ENCODE measurements around the gene SYNE4. TPM values are rescaled to one million over a fixed set of nuclear protein-coding genes. Genes with fewer than 3 reads are reported as not detected.

The SYNE4 gene
- total RNA-seq, 2 donors from 2014 or later, result 17.1 to 19.3 TPM

GRCh38 chr19:36032251-36033104, 23.9 kb upstream of the SYNE4 start, which contains the start of gene CLIP3:
Gene CLIP3, minus strand, starts transcription at chr19:36032873. Its CDS starts 516 bp downstream, at chr19:36032357.
- H3K9me3 Mint-ChIP-seq, result no peaks in the 10 kb centered on the region
- DNase-seq, result peak; percentile 88
- 6 to 9% methylated on average over 16 to 49 of the region's 51 CpGs for WGBS, 2 experiments (ENCODE audit: insufficient coverage in 1 of 2, insufficient read length in 1 of 2)
- Histone ChIP-seq H3K4me3 (ENCODE audit: low read length) (peak within 1 kb of the TSS; percentile 80), H3K27ac (ENCODE audit: low read depth, low read length) (no peak within 1 kb of the TSS), H3K27me3 (ENCODE audit: control insufficient read depth, insufficient read depth, low read length, poor library complexity, severe bottlenecking) (no peaks in the 10 kb centered on the region), H3K4me1 (ENCODE audit: control insufficient read depth, insufficient read depth, low read length) (no peaks in the 10 kb centered on the region), H3K36me3 (ENCODE audit: control insufficient read depth, insufficient read depth, low read length) (no peaks in the 10 kb centered on the region), H3K9me3 (ENCODE audit: control insufficient read depth, low read length) (no peaks in the 10 kb centered on the region), H3K9ac (ENCODE audit: extremely low read depth, low read length, poor library complexity, severe bottlenecking) (peak within 1 kb of the TSS; percentile 25)
- TF ChIP-seq CTCF (conservative IDR thresholded peaks at IDR 0.05), result peak; percentile 31
- peak within 1 kb of the TSS; percentile 70 for H3K4me3 Mint-ChIP-seq
- no peaks in the 10 kb centered on the region for H3K27me3 Mint-ChIP-seq (ENCODE audit: insufficient read depth)
- no peak within 1 kb of the TSS for H3K27ac Mint-ChIP-seq
- no peaks in the 10 kb centered on the region for H3K4me1 Mint-ChIP-seq
- H3K36me3 Mint-ChIP-seq (ENCODE audit: low read depth), result peaks cover 4% of the 10 kb centered on the region

GRCh38 chr19:36031308-36031707, 22.7 kb upstream of the SYNE4 start:
- Mint-ChIP-seq H3K36me3 (ENCODE audit: low read depth) (peaks cover 8% of the 10 kb centered on the region), H3K4me3 (peak overlapping the region; percentile 70), H3K4me1 (no peaks in the 10 kb centered on the region), H3K27ac (no peak overlapping the region), H3K9me3 (no peaks in the 10 kb centered on the region), H3K27me3 (ENCODE audit: insufficient read depth) (no peaks in the 10 kb centered on the region)
- Histone ChIP-seq H3K4me3 (ENCODE audit: low read length) (no peak overlapping the region), H3K27me3 (ENCODE audit: control insufficient read depth, insufficient read depth, low read length, poor library complexity, severe bottlenecking) (no peaks in the 10 kb centered on the region), H3K36me3 (ENCODE audit: control insufficient read depth, insufficient read depth, low read length) (no peaks in the 10 kb centered on the region), H3K4me1 (ENCODE audit: control insufficient read depth, insufficient read depth, low read length) (no peaks in the 10 kb centered on the region), H3K9me3 (ENCODE audit: control insufficient read depth, low read length) (no peaks in the 10 kb centered on the region), H3K27ac (ENCODE audit: low read depth, low read length) (no peak overlapping the region), H3K9ac (ENCODE audit: extremely low read depth, low read length, poor library complexity, severe bottlenecking) (no peak overlapping the region)
- WGBS, 2 experiments (ENCODE audit: insufficient coverage in 1 of 2, insufficient read length in 1 of 2), result 86 to 94% methylated on average over 6 of the region's 6 CpGs
- no peak for DNase-seq
- TF ChIP-seq CTCF (conservative IDR thresholded peaks at IDR 0.05), result no peak

GRCh38 chr19:36030264-36031148, 21.9 kb upstream of the SYNE4 start:
- no peak overlapping the region for H3K27ac Mint-ChIP-seq
- 86 to 93% methylated on average over 7 to 8 of the region's 8 CpGs for WGBS, 2 experiments (ENCODE audit: insufficient coverage in 1 of 2, insufficient read length in 1 of 2)
- no peaks in the 10 kb centered on the region for H3K4me1 Mint-ChIP-seq
- H3K9me3 Mint-ChIP-seq, result no peaks in the 10 kb centered on the region
- no peaks in the 10 kb centered on the region for H3K4me1 ChIP-seq (ENCODE audit: control insufficient read depth, insufficient read depth, low read length)
- no peaks in the 10 kb centered on the region for H3K27me3 ChIP-seq (ENCODE audit: control insufficient read depth, insufficient read depth, low read length, poor library complexity, severe bottlenecking)
- no peak overlapping the region for H3K4me3 ChIP-seq (ENCODE audit: low read length)
- peaks cover 11% of the 10 kb centered on the region for H3K36me3 Mint-ChIP-seq (ENCODE audit: low read depth)
- no peak for TF ChIP-seq CTCF (conservative IDR thresholded peaks at IDR 0.05)
- H3K4me3 Mint-ChIP-seq, result no peak overlapping the region
- no peaks in the 10 kb centered on the region for H3K36me3 ChIP-seq (ENCODE audit: control insufficient read depth, insufficient read depth, low read length)
- H3K9ac ChIP-seq (ENCODE audit: extremely low read depth, low read length, poor library complexity, severe bottlenecking), result no peak overlapping the region
- no peak overlapping the region for H3K27ac ChIP-seq (ENCODE audit: low read depth, low read length)
- no peaks in the 10 kb centered on the region for H3K9me3 ChIP-seq (ENCODE audit: control insufficient read depth, low read length)
- no peaks in the 10 kb centered on the region for H3K27me3 Mint-ChIP-seq (ENCODE audit: insufficient read depth)
- no peak for DNase-seq

Measured in endodermal cell (in vitro differentiated cells).